H9 (cell line): ENCODE measurements around the gene USP46. TPM values are rescaled to one million over a fixed set of nuclear protein-coding genes. Genes with fewer than 3 reads are reported as not detected.

ENCODE experiments used
- DNase-seq: peaks from one replicate; pipeline ENCODE4 v3.0.0-alpha.2; 2017
- H2AFZ ChIP-seq: one replicate; pipeline ENCODE4 v1.6.1; 2013; ENCODE audit warnings: mild to moderate bottlenecking, low read length, control low read depth, moderate library complexity
- H2AK5ac ChIP-seq: 2 replicates; pipeline ENCODE4 v1.6.1; 2013; ENCODE audit warnings: low read length, control low read depth, mixed read lengths; ENCODE audit not compliant: insufficient read length
- H2BK120ac ChIP-seq: one replicate; pipeline ENCODE4 v1.6.1; 2013; ENCODE audit warnings: low read depth, mild to moderate bottlenecking, low read length, control low read depth, inconsistent platforms; ENCODE audit not compliant: poor library complexity, severe bottlenecking
- H2BK12ac ChIP-seq: 2 replicates; pipeline ENCODE4 v1.6.1; 2013; ENCODE audit warnings: low read length, control low read depth, mixed read lengths, low read depth; ENCODE audit not compliant: insufficient read length
- H2BK15ac ChIP-seq: 2 replicates; pipeline ENCODE4 v1.6.1; 2013; ENCODE audit warnings: low read depth, low read length, control low read depth
- H2BK20ac ChIP-seq: one replicate; pipeline ENCODE4 v1.6.1; 2013; ENCODE audit warnings: low read depth, mild to moderate bottlenecking, low read length, control low read depth, inconsistent platforms; ENCODE audit not compliant: poor library complexity, severe bottlenecking
- H2BK5ac ChIP-seq: 2 replicates; pipeline ENCODE4 v1.6.1; 2013; ENCODE audit warnings: low read length, control low read depth, mixed read lengths; ENCODE audit not compliant: insufficient read length
- H3K14ac ChIP-seq: 2 replicates; pipeline ENCODE4 v1.6.1; 2013; ENCODE audit warnings: low read length, control low read depth; ENCODE audit not compliant: insufficient read depth
- H3K18ac ChIP-seq: 2 replicates; pipeline ENCODE4 v1.6.1; 2013; ENCODE audit warnings: low read depth, mild to moderate bottlenecking, mixed read lengths, low read length, control low read depth; ENCODE audit not compliant: insufficient read length
- H3K23ac ChIP-seq: 2 replicates; pipeline ENCODE4 v1.6.1; 2013; ENCODE audit warnings: low read length, control low read depth, mixed read lengths, low read depth; ENCODE audit not compliant: insufficient read length
- H3K23me2 ChIP-seq: 2 replicates; pipeline ENCODE4 v1.6.1; 2013; ENCODE audit warnings: low read depth, mild to moderate bottlenecking, mixed read lengths, low read length, control low read depth; ENCODE audit not compliant: insufficient read length, poor library complexity, severe bottlenecking
- H3K27ac ChIP-seq: 2 replicates; pipeline ENCODE4 v1.5.1; 2013; ENCODE audit warnings: low read length, control low read depth, mixed read lengths, low read depth; ENCODE audit not compliant: insufficient read length
- H3K27me3 ChIP-seq: 2 replicates; pipeline ENCODE4 v1.6.1; 2013; ENCODE audit warnings: low read length, control low read depth, inconsistent platforms; ENCODE audit not compliant: insufficient read depth
- H3K4ac ChIP-seq: 2 replicates; pipeline ENCODE4 v1.6.1; 2013; ENCODE audit warnings: low read depth, mild to moderate bottlenecking, control low read depth, inconsistent platforms, low read length, moderate library complexity
- H3K4me1 ChIP-seq: 2 replicates; pipeline ENCODE4 v1.6.1; 2013; ENCODE audit warnings: low read length, control low read depth, inconsistent platforms; ENCODE audit not compliant: insufficient read depth
- H3K4me2 ChIP-seq: 2 replicates; pipeline ENCODE4 v1.6.1; 2013; ENCODE audit warnings: low read length, control low read depth, mixed read lengths; ENCODE audit not compliant: insufficient read length, insufficient read depth
- H3K56ac ChIP-seq: 2 replicates; pipeline ENCODE4 v1.6.1; 2013; ENCODE audit warnings: low read depth, mild to moderate bottlenecking, mixed read lengths, low read length, control low read depth; ENCODE audit not compliant: insufficient read length
- H3K79me1 ChIP-seq: 2 replicates; pipeline ENCODE4 v1.6.1; 2013; ENCODE audit warnings: low read depth, mild to moderate bottlenecking, moderate library complexity, low read length, control low read depth, inconsistent platforms; ENCODE audit not compliant: insufficient read depth, poor library complexity, severe bottlenecking
- H3K79me2 ChIP-seq: 2 replicates; pipeline ENCODE4 v1.6.1; 2013; ENCODE audit warnings: low read length, control low read depth, inconsistent platforms; ENCODE audit not compliant: insufficient read depth
- H3K9ac ChIP-seq: 2 replicates; pipeline ENCODE4 v1.6.1; 2013; ENCODE audit warnings: low read length, control low read depth, mixed read lengths; ENCODE audit not compliant: insufficient read length; ENCODE audit errors: extremely low read depth
- H3K9me3 ChIP-seq: one replicate; pipeline ENCODE4 v1.6.1; 2013; ENCODE audit warnings: low read depth, low read length, inconsistent platforms; ENCODE audit not compliant: control insufficient read depth
- H3T11ph ChIP-seq: one replicate; pipeline ENCODE4 v1.6.1; 2013; ENCODE audit warnings: mild to moderate bottlenecking, low read length, control low read depth, inconsistent platforms
- H4K20me1 ChIP-seq: one replicate; pipeline ENCODE4 v1.6.1; 2013; ENCODE audit not compliant: control insufficient read depth, insufficient read length, insufficient read depth
- H4K5ac ChIP-seq: 2 replicates; pipeline ENCODE4 v1.6.1; 2013; ENCODE audit warnings: low read depth, mild to moderate bottlenecking, mixed read lengths, low read length, control low read depth; ENCODE audit not compliant: insufficient read length
- H4K8ac ChIP-seq: replicated peaks from 2 replicates; pipeline ENCODE4 v1.6.1; 2013; ENCODE audit warnings: low read length, control low read depth, mixed read lengths, low read depth; ENCODE audit not compliant: insufficient read length
- H4K91ac ChIP-seq: 2 replicates; pipeline ENCODE4 v1.6.1; 2013; ENCODE audit warnings: low read depth, mild to moderate bottlenecking, moderate library complexity, mixed read lengths, low read length, control low read depth; ENCODE audit not compliant: insufficient read length
- H3K27ac Mint-ChIP-seq, 3 experiments: 2 replicates in 2 of 3; 3 replicates in 1 of 3; pipeline ENCODE4 v1.8.0; 2020 to 2021; ENCODE audit warnings: mixed read lengths in 3 of 3, mild to moderate bottlenecking in 1 of 3, moderate library complexity in 1 of 3
- H3K27me3 Mint-ChIP-seq: 2 replicates; pipeline ENCODE4 v1.8.0; 2021; ENCODE audit warnings: low read depth, mild to moderate bottlenecking, moderate library complexity, mixed read lengths
- H3K36me3 Mint-ChIP-seq, 3 experiments: 2 replicates in 2 of 3; 3 replicates in 1 of 3; pipeline ENCODE4 v1.8.0; 2020 to 2021; ENCODE audit warnings: low read depth in 3 of 3, mixed read lengths in 3 of 3; ENCODE audit not compliant: insufficient read depth in 1 of 3
- H3K4me1 Mint-ChIP-seq, 2 experiments: 2 replicates each; pipeline ENCODE4 v1.8.0; 2020; ENCODE audit warnings: mixed read lengths in 2 of 2
- H3K4me3 Mint-ChIP-seq, 2 experiments: 2 replicates in 1 of 2; 3 replicates in 1 of 2; pipeline ENCODE4 v1.8.0; 2020 to 2021; ENCODE audit warnings: mild to moderate bottlenecking in 2 of 2, mixed read lengths in 2 of 2, moderate library complexity in 1 of 2
- H3K9me3 Mint-ChIP-seq, 2 experiments: 2 replicates in 1 of 2; 3 replicates in 1 of 2; pipeline ENCODE4 v1.8.0; 2020; ENCODE audit warnings: mild to moderate bottlenecking in 2 of 2, mixed read lengths in 2 of 2, moderate library complexity in 1 of 2
- WGBS: extraction: QIAGEN DNeasy Blood & Tissue Kit; methylation state at CpG from one replicate; pipeline ENCODE4 v1.1.7; 2013; ENCODE audit warnings: missing lambda C conversion rate, low lambda C conversion rate, mixed read lengths; ENCODE audit not compliant: insufficient read length; ENCODE audit errors: extremely low coverage; 5-methylcytosine and 5-hydroxymethylcytosine counted together
- total RNA-seq: library from RNA; stranded (reverse); gene quantifications from 2 replicates; pipeline ENCODE4 v1.2.1, GENCODE V29; 2021
- TF ChIP-seq, protein P1 (sequence below): fragments of 200-600 bp; sonication (generic); conservative IDR thresholded peaks from 3 replicates; pipeline ENCODE4 v1.8.0; 2021; ENCODE audit warnings: antibody characterized with exemption, mild to moderate bottlenecking

Gene USP46
- total RNA-seq, 1 experiment from 2014 or later, result 59.8 TPM

DNA sequence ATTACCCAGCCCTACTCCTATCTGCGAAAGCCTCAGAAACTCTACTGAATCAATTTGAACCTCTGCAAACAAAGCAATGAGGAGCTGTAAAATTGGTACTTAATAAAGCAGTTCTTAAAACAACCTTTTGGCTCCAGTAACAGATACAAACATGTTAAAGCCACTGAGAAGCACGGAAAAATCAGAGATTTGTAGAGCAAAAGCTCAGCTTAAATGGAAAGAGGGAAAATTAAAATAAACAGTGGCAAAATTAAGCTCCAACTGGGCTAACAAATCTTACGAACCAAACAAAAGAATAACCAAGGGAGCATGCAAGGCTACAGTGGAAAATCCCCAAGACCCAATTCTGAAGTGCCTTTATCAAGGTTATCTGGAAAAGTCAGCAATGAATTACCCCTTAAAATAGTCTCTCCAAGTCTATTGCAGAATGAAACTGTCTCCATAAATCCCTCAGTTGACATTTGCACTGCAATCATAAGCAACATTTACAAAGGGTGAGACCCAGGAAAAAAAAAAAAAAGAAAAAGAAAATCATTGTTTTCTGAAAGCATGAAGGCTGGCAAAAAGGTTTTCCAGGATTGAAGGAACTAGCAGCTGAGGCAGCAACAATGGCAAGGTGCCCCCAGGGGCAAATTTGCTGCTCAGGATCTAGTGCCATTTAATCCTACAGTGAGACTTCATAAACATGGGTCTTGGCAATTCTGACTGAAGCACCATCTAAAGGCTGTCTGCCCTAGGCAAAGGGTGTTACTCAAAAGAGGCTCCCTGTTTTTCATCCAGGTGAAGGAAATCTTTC lies 40.1 kb downstream of the USP46 start:
- Histone ChIP-seq H4K91ac (no peak overlapping the region), H3K4me1 (no peaks in the 10 kb centered on the region), H2BK20ac (no peak overlapping the region), H3K23me2 (no peaks in the 10 kb centered on the region), H4K8ac (no peak overlapping the region), H3K27me3 (no peaks in the 10 kb centered on the region), H3K56ac (no peak overlapping the region), H3T11ph (no peak overlapping the region), H2BK5ac (no peak overlapping the region), H2BK12ac (no peak overlapping the region), H3K79me2 (no peaks in the 10 kb centered on the region; the same call in 1 of the 2 replicates), H2AK5ac (no peak overlapping the region), H3K4me2 (no peak overlapping the region), H4K20me1 (no peaks in the 10 kb centered on the region), H3K23ac (no peak overlapping the region), H3K79me1 (peaks cover 6% of the 10 kb centered on the region), H2BK15ac (no peak overlapping the region), H3K27ac (no peak overlapping the region), H3K9ac (no peak overlapping the region), H2AFZ (no peak overlapping the region), H3K9me3 (no peaks in the 10 kb centered on the region), H2BK120ac (no peak overlapping the region), H3K4ac (no peak overlapping the region), H3K14ac (no peak overlapping the region), H3K18ac (no peak overlapping the region), H4K5ac (no peak overlapping the region)
- no peaks in the 10 kb centered on the region for H3K27me3 Mint-ChIP-seq
- TF ChIP-seq, protein P1, sequence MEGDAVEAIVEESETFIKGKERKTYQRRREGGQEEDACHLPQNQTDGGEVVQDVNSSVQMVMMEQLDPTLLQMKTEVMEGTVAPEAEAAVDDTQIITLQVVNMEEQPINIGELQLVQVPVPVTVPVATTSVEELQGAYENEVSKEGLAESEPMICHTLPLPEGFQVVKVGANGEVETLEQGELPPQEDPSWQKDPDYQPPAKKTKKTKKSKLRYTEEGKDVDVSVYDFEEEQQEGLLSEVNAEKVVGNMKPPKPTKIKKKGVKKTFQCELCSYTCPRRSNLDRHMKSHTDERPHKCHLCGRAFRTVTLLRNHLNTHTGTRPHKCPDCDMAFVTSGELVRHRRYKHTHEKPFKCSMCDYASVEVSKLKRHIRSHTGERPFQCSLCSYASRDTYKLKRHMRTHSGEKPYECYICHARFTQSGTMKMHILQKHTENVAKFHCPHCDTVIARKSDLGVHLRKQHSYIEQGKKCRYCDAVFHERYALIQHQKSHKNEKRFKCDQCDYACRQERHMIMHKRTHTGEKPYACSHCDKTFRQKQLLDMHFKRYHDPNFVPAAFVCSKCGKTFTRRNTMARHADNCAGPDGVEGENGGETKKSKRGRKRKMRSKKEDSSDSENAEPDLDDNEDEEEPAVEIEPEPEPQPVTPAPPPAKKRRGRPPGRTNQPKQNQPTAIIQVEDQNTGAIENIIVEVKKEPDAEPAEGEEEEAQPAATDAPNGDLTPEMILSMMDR, result no peak
- peaks cover 0 to 3% of the 10 kb centered on the region in 2 experiments; a peak in 2 of 5 replicates for H3K9me3 Mint-ChIP-seq
- DNase-seq, result no peak
- peaks cover 15 to 17% of the 10 kb centered on the region in 2 experiments for H3K4me1 Mint-ChIP-seq
- peak overlapping the region in 2 of 3 experiments; percentile 40 to 41; a peak in 5 of 7 replicates for H3K27ac Mint-ChIP-seq
- no peak overlapping the region for H3K4me3 Mint-ChIP-seq
- peaks cover 17 to 22% (median 19%) of the 10 kb centered on the region in 3 experiments for H3K36me3 Mint-ChIP-seq
- no CpG with 5 or more reads among the region's 3 CpGs for WGBS
